HCT116 (cell line): ENCODE results near the gene PIK3R6. TPM values are rescaled to one million over a fixed set of nuclear protein-coding genes. Genes with fewer than 3 reads are reported as not detected.
A peak's percentile ranks its signal among the peaks of the same experiment; 100 is the strongest.

Experiments used
- ATAC-seq: fragments of 200-7000 bp; cut with Tn5 transposase; 2 replicates; pipeline ENCODE4 v1.9.1; 2020; ENCODE audit warnings: mild to moderate bottlenecking, moderate library complexity
- BruUV-seq: library from RNA; stranded (reverse); fragments of 400-500 nt; replicated peaks from 2 replicates; lab custom pipeline; 2021; lab: Mats Ljungman, UMichigan
- CTCF ChIA-PET: fragments of 300-600 bp; sonication (Branson Sonifier 250); formaldehyde crosslinking; loops from one replicate; lab custom pipeline; 2021; ENCODE audit warnings: antibody characterized with exemption; lab: Charles Lee
- POLR2A ChIA-PET: fragments of 300-600, 350-600 bp; sonication (Branson Sonifier 250); formaldehyde crosslinking; loops from one replicate; lab custom pipeline; 2021; ENCODE audit warnings: antibody characterized with exemption; lab: Charles Lee
- RAD21 ChIA-PET, 2 experiments: fragments of 300-600 bp; sonication (Branson Sonifier 250); formaldehyde crosslinking; loops; one replicate each; lab custom pipeline; 2023; ENCODE audit warnings: low total read pairs in 2 of 2; ENCODE audit not compliant: uncharacterized antibody in 2 of 2, unreplicated experiment in 2 of 2, low non-redundant PET in 1 of 2; lab: Charles Lee
- DNase-seq: peaks from one replicate; pipeline ENCODE4 v3.0.0-alpha.2; 2010; ENCODE audit warnings: low read depth, low spot score
- H2AFZ ChIP-seq: fragments of 200-600 bp; shearing (Covaris generic), sonication (generic); 2 replicates; pipeline ENCODE4 v1.6.1; 2017; ENCODE audit warnings: low read depth, mixed run types, mixed read lengths, antibody characterized with exemption, low read length; ENCODE audit not compliant: poor library complexity, severe bottlenecking
- H3K27ac ChIP-seq: 2 replicates; pipeline ENCODE4 v1.5.1; 2012; ENCODE audit warnings: low read depth, low read length
- H3K27me3 ChIP-seq: fragments of 200-600 bp; sonication (generic); 2 replicates; pipeline ENCODE4 v1.6.1; 2016; ENCODE audit warnings: mixed run types, low read length, mixed read lengths; ENCODE audit not compliant: insufficient read depth
- H3K36me3 ChIP-seq, 2 experiments: fragments of 200-500 bp in 1 of 2; fragments of 200-600 bp in 1 of 2; sonication (Bioruptor generic) in 1 of 2; sonication (generic) in 1 of 2; 2 replicates each; pipeline versions ENCODE4 v1.5.1 to v1.6.1; 2014 to 2016; ENCODE audit warnings: low read length in 2 of 2, inconsistent platforms in 1 of 2, mixed read lengths in 1 of 2, mixed run types in 1 of 2; ENCODE audit not compliant: insufficient read depth in 2 of 2, control insufficient read depth in 1 of 2
- H3K4me1 ChIP-seq, 2 experiments: fragments of 200-600 bp in 1 of 2; sonication (generic) in 1 of 2; 2 replicates each; pipeline versions ENCODE4 v1.5.1 to v1.6.1; 2012 to 2017; ENCODE audit warnings: low read length in 2 of 2, inconsistent platforms in 1 of 2, mild to moderate bottlenecking in 1 of 2, mixed read lengths in 1 of 2, mixed run types in 1 of 2, moderate library complexity in 1 of 2; ENCODE audit not compliant: insufficient read depth in 2 of 2, control insufficient read depth in 1 of 2
- H3K4me2 ChIP-seq: fragments of 200-600 bp; sonication (generic); 2 replicates; pipeline ENCODE4 v1.6.1; 2017; ENCODE audit warnings: mixed run types, low read length, mixed read lengths
- H3K4me3 ChIP-seq, 2 experiments: fragments of 200-600 bp in 1 of 2; sonication (generic) in 1 of 2; replicated peaks in 1 of 2; 2 replicates each; pipeline ENCODE4 v1.5.1; 2011 to 2016; ENCODE audit warnings: low read length in 2 of 2, control low read depth in 1 of 2, low read depth in 1 of 2, mild to moderate bottlenecking in 1 of 2, mixed read lengths in 1 of 2, mixed run types in 1 of 2
- H3K79me2 ChIP-seq: fragments of 200-600 bp; sonication (generic); 2 replicates; pipeline ENCODE4 v1.6.1; 2017; ENCODE audit warnings: mild to moderate bottlenecking, mixed run types, low read length, moderate library complexity, mixed read lengths; ENCODE audit not compliant: insufficient read depth
- H3K9ac ChIP-seq: fragments of 200-600 bp; sonication (generic); 2 replicates; pipeline ENCODE4 v1.6.1; 2016; ENCODE audit warnings: low read length, mixed read lengths
- H3K9me2 ChIP-seq: fragments of 200-600 bp; sonication (generic), shearing (Covaris generic); 2 replicates; pipeline ENCODE4 v1.6.1; 2017; ENCODE audit warnings: mixed run types, mild to moderate bottlenecking, moderate library complexity; ENCODE audit not compliant: insufficient read depth
- H3K9me3 ChIP-seq, 2 experiments: fragments of 200-500 bp in 1 of 2; fragments of 200-600 bp in 1 of 2; sonication (Bioruptor generic) in 1 of 2; sonication (generic) in 1 of 2; 2 replicates each; pipeline ENCODE4 v1.6.1; 2014 to 2017; ENCODE audit warnings: low read length in 2 of 2, mixed read lengths in 2 of 2, inconsistent platforms in 1 of 2, low read depth in 1 of 2, mild to moderate bottlenecking in 1 of 2, mixed run types in 1 of 2, moderate library complexity in 1 of 2; ENCODE audit not compliant: control insufficient read depth in 1 of 2, insufficient read depth in 1 of 2
- H4K20me1 ChIP-seq: fragments of 200-600 bp; sonication (generic), shearing (Covaris generic); 2 replicates; pipeline ENCODE4 v1.6.1; 2017; ENCODE audit warnings: mixed run types, mild to moderate bottlenecking, moderate library complexity; ENCODE audit not compliant: insufficient read depth
- CTCF ChIP-seq, 3 experiments: fragments of 200-600 bp in 1 of 3; sonication (generic) in 1 of 3; IDR thresholded peaks in 2 of 3; conservative IDR thresholded peaks in 1 of 3; 2 replicates each; pipeline ENCODE4 v1.5.1; 2012 to 2017; ENCODE audit warnings: low read depth in 2 of 3, low read length in 2 of 3, antibody characterized with exemption in 1 of 3, borderline replicate concordance in 1 of 3, control low read depth in 1 of 3, mild to moderate bottlenecking in 1 of 3, mixed read lengths in 1 of 3, mixed run types in 1 of 3, moderate library complexity in 1 of 3; ENCODE audit not compliant: insufficient read depth in 1 of 3
- FOSL1 ChIP-seq: IDR thresholded peaks from 2 replicates; pipeline ENCODE4 v1.6.1; 2012; ENCODE audit warnings: low read depth
- RAD21 ChIP-seq: IDR thresholded peaks from 2 replicates; pipeline ENCODE4 v1.6.1; 2012; ENCODE audit warnings: low read depth, mild to moderate bottlenecking
- SP1 ChIP-seq: IDR thresholded peaks from 2 replicates; pipeline ENCODE4 v1.6.1; 2012; ENCODE audit warnings: low read depth
- ZBTB33 ChIP-seq: IDR thresholded peaks from 2 replicates; pipeline ENCODE4 v1.6.1; 2011; ENCODE audit warnings: mild to moderate bottlenecking, low read length, moderate library complexity; ENCODE audit not compliant: insufficient replicate concordance; ENCODE audit errors: extremely low read depth
- ZNF274 ChIP-seq: fragments of 200-500 bp; sonication (Bioruptor generic); IDR thresholded peaks from 2 replicates; pipeline ENCODE4 v1.6.1; 2014; ENCODE audit warnings: mild to moderate bottlenecking, low read depth, low read length, inconsistent platforms
- intact Hi-C: fragments of 100-400 bp; cut with micrococcal nuclease; formaldehyde crosslinking; loops from 2 replicates; pipeline ENCODE4 v1.10.0; 2022
- total RNA-seq: library from RNA; stranded (reverse); gene quantifications from one replicate; pipeline ENCODE4 v1.2.1, GENCODE V29; 2021; ENCODE audit not compliant: unreplicated experiment

PIK3R6 gene
- total RNA-seq, 1 experiment from 2014 or later, result 0.07 TPM

DNA sequence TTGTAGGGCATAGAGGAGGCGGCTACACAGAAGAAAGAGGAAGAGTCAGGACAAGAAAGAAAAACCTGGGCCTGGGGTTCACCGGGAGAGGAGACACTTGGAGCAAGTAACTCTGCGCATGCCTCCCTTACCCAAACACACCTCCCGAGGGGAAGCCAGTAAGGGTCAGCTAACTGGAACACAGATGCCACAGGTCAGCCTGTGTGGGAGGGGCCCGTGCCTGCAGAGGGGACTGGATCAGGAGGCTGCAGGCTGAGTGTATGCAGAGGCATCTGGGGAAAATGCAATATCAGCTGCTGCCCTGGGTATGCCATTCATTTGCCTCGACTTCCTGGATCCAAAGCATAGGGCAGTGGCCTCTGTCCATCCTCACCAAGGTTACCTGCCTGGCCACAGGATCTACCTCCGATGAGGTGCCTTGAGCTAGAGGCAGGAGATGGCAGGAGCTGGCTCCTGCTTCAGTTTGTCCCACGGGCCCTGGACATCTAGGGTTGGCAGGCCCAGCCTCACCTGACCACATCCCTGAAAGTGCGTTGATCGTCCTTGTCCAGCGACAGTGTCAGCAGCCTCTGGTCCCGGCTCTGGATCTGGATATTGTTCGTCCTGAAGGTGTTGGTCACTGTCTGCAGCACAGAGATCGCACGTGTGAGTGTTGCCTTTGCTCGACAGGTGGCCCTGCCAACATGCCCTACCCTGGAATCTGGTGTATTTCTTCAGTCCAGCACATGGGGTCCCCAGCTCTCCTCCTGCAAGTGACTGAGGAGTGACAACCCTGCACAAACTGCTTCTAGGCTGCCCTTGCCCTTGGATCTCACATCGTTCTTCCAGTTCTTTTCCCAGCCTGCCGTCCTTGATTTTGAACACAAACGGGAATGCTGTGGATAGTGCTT lies 63.7 kb downstream of the PIK3R6 start:
- ChIA-PET RAD21 (no interaction called here), POLR2A (no interaction called here), CTCF (interaction anchor here (1.0 kb wide), 1 partner anchor 92 kb away, joined by 3 read pairs; no protein-coding TSS in a partner anchor)
- Histone ChIP-seq H3K27ac (no peak overlapping the region), H3K36me3 (no peaks in the 10 kb centered on the region), H3K4me1 (peaks cover 0 to 8% of the 10 kb centered on the region in 2 experiments; a peak in 2 of 4 replicates), H3K4me2 (no peak overlapping the region), H4K20me1 (no peaks in the 10 kb centered on the region), H3K9ac (no peak overlapping the region), H3K79me2 (no peaks in the 10 kb centered on the region), H2AFZ (no peak overlapping the region), H3K9me2 (no peaks in the 10 kb centered on the region), H3K4me3 (no peak overlapping the region), H3K9me3 (no peaks in the 10 kb centered on the region), H3K27me3 (no peaks in the 10 kb centered on the region)
- TF ChIP-seq SP1, result no peak
- TF ChIP-seq CTCF (IDR thresholded peaks at IDR 0.05 in 2 of 3, conservative IDR thresholded peaks at IDR 0.05 in 1 of 3; ENCODE audit: borderline replicate concordance in 1 of 3, insufficient read depth in 1 of 3, low read depth in 2 of 3, low read length in 2 of 3), result 0 out of 6 replicates have a peak, but pooled peaks of 1 of the 3 experiments have one; percentile 10
- TF ChIP-seq ZBTB33, result no peak
- no peak for TF ChIP-seq FOSL1
- TF ChIP-seq RAD21, result peak; percentile 26; the same call in 1 of the 2 replicates
- TF ChIP-seq ZNF274, result no peak
- no TSS peak for BruUV-seq
- peak; percentile 67 for ATAC-seq
- no peak for DNase-seq
- intact Hi-C loops, result no loop called here
